ENCODE data around the gene TGFBR3. TPM values are rescaled to one million over a fixed set of nuclear protein-coding genes. Genes with fewer than 3 reads are reported as not detected.

TGFBR3 gene
- total and polyA plus RNA-seq, 9 of the 15 experiments (the other 6 are each of a cell fraction or from before 2014, with no cell fraction given) = 3.6 to 32.4 (median 15.6) TPM

GRCh38 chr1:91885213-91885715 is 687 bp downstream of the TGFBR3 start:
- FAIRE-seq (no peak), DNase-seq (ENCODE audit: extremely low read depth in 1 of 4, low spot score in 3 of 4) (peak; percentile 37 to 56 (median 48)), ATAC-seq (peak; percentile 63)
- peaks cover 26% of the 10 kb centered on the region for H3K79me2 ChIP-seq (ENCODE audit: control insufficient read depth, insufficient read depth, low read length)
- H3K4me2 ChIP-seq (ENCODE audit: insufficient read depth, low read length) = peak overlapping the region; percentile 76
- H4K20me1 ChIP-seq (replicated peaks; ENCODE audit: control insufficient read depth, insufficient read depth, low read length) = no peaks in the 10 kb centered on the region
- H3K4me3 ChIP-seq = peak overlapping the region; percentile 92
- no peaks in the 10 kb centered on the region for H3K9me1 ChIP-seq (ENCODE audit: control insufficient read depth, insufficient read depth, low read length)
- H3K27me3 ChIP-seq (ENCODE audit: control insufficient read depth in 2 of 2, insufficient read depth in 2 of 2, low read length in 2 of 2) = no peaks in the 10 kb centered on the region
- no peaks in the 10 kb centered on the region for H3K36me3 ChIP-seq (ENCODE audit: control insufficient read depth, insufficient read depth, low read length)
- H3K9me3 ChIP-seq (replicated peaks; ENCODE audit: control insufficient read depth, insufficient read depth, low read depth, low read length) = no peaks in the 10 kb centered on the region
- in situ Hi-C loops (cut with MboI) = no loop called here
- intact Hi-C loops (cut with micrococcal nuclease) = loop anchor here (5.0 to 10.0 kb wide), 2 partner anchors 83 to 170 kb away; no protein-coding TSS in a partner anchor
- H2AFZ ChIP-seq (ENCODE audit: low read depth, low read length) = peak overlapping the region; percentile 75
- peak overlapping the region; percentile 50; the same call in 2 of the 3 replicates for H3K27ac ChIP-seq (ENCODE audit: extremely low read depth, low read depth, low read length)
- no TSS peak for BruUV-seq (replicated peaks)
- H3K9ac ChIP-seq (ENCODE audit: insufficient read depth in 1 of 2, low read depth in 2 of 2, low read length in 2 of 2) = peak overlapping the region; percentile 53 to 98; a peak in 3 of 4 replicates
- POLR2A ChIA-PET = interaction anchor here (0.7 to 2.2 kb wide), 4 partner anchors 11 to 276 kb away, joined by 3 to 8 read pairs (median 4); no protein-coding TSS in a partner anchor
- H3K4me1 ChIP-seq (replicated peaks in 1 of 2; ENCODE audit: control insufficient read depth in 2 of 2, insufficient read depth in 2 of 2, low read length in 2 of 2) = peaks cover 14 to 21% of the 10 kb centered on the region in 2 experiments; a peak in 4 of 5 replicates
- 4% methylated on average over 26 of the region's 42 CpGs for whole genome bisulfite sequencing (ENCODE audit: insufficient coverage, low coverage, missing lambda C conversion rate)
- CTCF ChIA-PET (ENCODE audit: low intra/inter-chr PET ratio) = no interaction called here
- TF ChIP-seq ZNF589 (CRISPR knock-in tag; IDR thresholded peaks at IDR 0.05; ENCODE audit: low read depth) = no peak
- TF ChIP-seq GTF2E2 (tag; IDR thresholded peaks at IDR 0.05) = 0 out of 2 replicates have a peak, but pooled peaks have one; percentile 36
- no peak for TF ChIP-seq ZNF551 (CRISPR knock-in tag; IDR thresholded peaks at IDR 0.05)
- TF ChIP-seq HINFP (tag; conservative IDR thresholded peaks at IDR 0.05; ENCODE audit: low read depth) = no peak
- TF ChIP-seq KDM4B (IDR thresholded peaks at IDR 0.05; ENCODE audit: borderline replicate concordance in 2 of 2, low read depth in 1 of 2) = no peak
- TF ChIP-seq NFATC3 (IDR thresholded peaks at IDR 0.05) = no peak
- TF ChIP-seq CHAMP1 (IDR thresholded peaks at IDR 0.05) = no peak
- no peak for TF ChIP-seq ZNF140 (CRISPR knock-in tag; IDR thresholded peaks at IDR 0.05)
- no peak for TF ChIP-seq ZBTB7A (IDR thresholded peaks at IDR 0.05; ENCODE audit: borderline replicate concordance, control insufficient read depth, low read depth, low read length)
- TF ChIP-seq MTF1 (CRISPR knock-in tag; IDR thresholded peaks at IDR 0.05; ENCODE audit: borderline replicate concordance) = no peak
- peak; percentile 64 for TF ChIP-seq RBBP5 (IDR thresholded peaks at IDR 0.05; ENCODE audit: borderline replicate concordance, insufficient read depth, low read length, poor library complexity, severe bottlenecking)
- no peak for TF ChIP-seq PURB (CRISPR knock-in tag; IDR thresholded peaks at IDR 0.05; ENCODE audit: low read depth)
- TF ChIP-seq SREBF1 (IDR thresholded peaks at IDR 0.05; ENCODE audit: borderline replicate concordance, low read depth, low read length) = no peak
- TF ChIP-seq ZNF280B (CRISPR knock-in tag; IDR thresholded peaks at IDR 0.05) = no peak
